Spleen (tissue), 11 donors: ENCODE measurements around the gene C6orf118. TPM values are rescaled to one million over a fixed set of nuclear protein-coding genes. Genes with fewer than 3 reads are reported as not detected.

ENCODE experiments used
- DNase-seq: peaks from one replicate; pipeline ENCODE4 v3.0.0-alpha.2; 2020
- H3K27ac ChIP-seq, 8 donors: fragments of 200-600 bp; sonication (generic) in 7 of 8; 1 replicate in 4 of 8; 2 replicates in 4 of 8; pipeline versions ENCODE4 v1.5.0 to v1.8.0; 2016 to 2021; ENCODE audit warnings: inconsistent platforms in 4 of 8, mild to moderate bottlenecking in 4 of 8, moderate library complexity in 1 of 8
- H3K27me3 ChIP-seq, 7 donors: fragments of 200-600 bp; sonication (generic) in 6 of 7; replicated peaks in 1 of 7; 1 replicate in 4 of 7; 2 replicates in 3 of 7; pipeline versions ENCODE4 v1.5.0 to v1.8.0; 2016 to 2021; ENCODE audit warnings: inconsistent platforms in 3 of 7, mild to moderate bottlenecking in 1 of 7
- H3K36me3 ChIP-seq, 6 donors: fragments of 200-600 bp; sonication (generic) in 5 of 6; 1 replicate in 4 of 6; 2 replicates in 2 of 6; pipeline versions ENCODE4 v1.5.0 to v1.8.0; 2016 to 2021; ENCODE audit warnings: inconsistent platforms in 2 of 6
- H3K4me1 ChIP-seq, 6 donors: fragments of 200-600 bp; sonication (generic) in 5 of 6; 1 replicate in 3 of 6; 2 replicates in 3 of 6; pipeline versions ENCODE4 v1.5.0 to v1.8.0; 2016 to 2021; ENCODE audit warnings: inconsistent platforms in 3 of 6
- H3K4me3 ChIP-seq, 8 donors: fragments of 200-600 bp; sonication (generic) in 7 of 8; 1 replicate in 4 of 8; 2 replicates in 4 of 8; pipeline versions ENCODE4 v1.5.0 to v1.8.0; 2016 to 2021; ENCODE audit warnings: inconsistent platforms in 4 of 8, mild to moderate bottlenecking in 4 of 8, moderate library complexity in 2 of 8
- H3K9me3 ChIP-seq, 8 donors: fragments of 200-600 bp; sonication (generic) in 7 of 8; 1 replicate in 4 of 8; 2 replicates in 4 of 8; pipeline versions ENCODE4 v1.5.0 to v1.8.0; 2016 to 2021; ENCODE audit warnings: inconsistent platforms in 4 of 8
- POLR2A ChIP-seq, 3 donors: fragments of 450-650 bp; IDR thresholded peaks; one replicate each; pipeline ENCODE4 v1.5.1; 2017; ENCODE audit warnings: antibody characterized with exemption in 3 of 3, mild to moderate bottlenecking in 1 of 3
- POLR2AphosphoS5 ChIP-seq, 3 donors: sonication (generic); formaldehyde crosslinking; IDR thresholded peaks; one replicate each; pipeline ENCODE4 v1.5.1; 2017; ENCODE audit warnings: antibody characterized with exemption in 3 of 3
- WGBS, 5 donors: extraction: QIAGEN DNeasy Blood & Tissue Kit in 3 of 5; methylation state at CpG; one replicate each; pipeline versions ENCODE4 v1.1.5 to v1.1.7; 2013 to 2018; 5-methylcytosine and 5-hydroxymethylcytosine counted together
- intact Hi-C: fragments of 100-400 bp; cut with DNase I; formaldehyde crosslinking; loops from one replicate; pipeline ENCODE4 v1.15.0; 2023; ENCODE audit warnings: low total_unique reads
- polyA plus RNA-seq, 3 donors: library from polyadenylated mRNA; stranded (reverse); fragments of 200-250 nt; gene quantifications; one replicate each; pipeline ENCODE4 v1.2.1, GENCODE V29; 2013
- total RNA-seq, 7 donors: library from RNA; depleted of rRNA in 3 of 7; stranded (reverse); fragments of >200 nt in 3 of 7; fragmentation: NEBNext Ultra II Directional in 4 of 7; extraction: Animal tissue kit (Norgen Biotek cat#: 25700) in 4 of 7; gene quantifications; one replicate each; pipeline versions ENCODE4 v1.1.0 to v1.2.1, GENCODE V29; 2016 to 2021
- TF ChIP-seq, protein P1 (sequence below), 11 experiments: fragments of 200-600 bp in 7 of 11; fragments of 450-650 bp in 4 of 11; sonication (generic) in 4 of 11; IDR thresholded peaks in 8 of 11; conservative IDR thresholded peaks in 3 of 11; 1 replicate in 7 of 11; 2 replicates in 4 of 11; pipeline versions ENCODE4 v1.4.0 to v1.8.0; 2016 to 2021; ENCODE audit warnings: antibody characterized with exemption in 11 of 11, inconsistent platforms in 4 of 11, mild to moderate bottlenecking in 1 of 11
- donor health status: healthy with polysubstance abuse.
- donor health status: DM: no; HTN: no; CAD: no; lungs with moderate emphysema.
- donor health status: DM: no; HTN: no; CAD: no.
- donor health status: Bipolar disorder and iron deficiency.
- donor health status: healthy.
- donor health status: DM: no; HTN: no; CAD: no.
- donor health status: DM: yes; HTN: yes; CAD: no.

The C6orf118 gene
- total and polyA plus RNA-seq, 10 donors: not detected

DNA sequence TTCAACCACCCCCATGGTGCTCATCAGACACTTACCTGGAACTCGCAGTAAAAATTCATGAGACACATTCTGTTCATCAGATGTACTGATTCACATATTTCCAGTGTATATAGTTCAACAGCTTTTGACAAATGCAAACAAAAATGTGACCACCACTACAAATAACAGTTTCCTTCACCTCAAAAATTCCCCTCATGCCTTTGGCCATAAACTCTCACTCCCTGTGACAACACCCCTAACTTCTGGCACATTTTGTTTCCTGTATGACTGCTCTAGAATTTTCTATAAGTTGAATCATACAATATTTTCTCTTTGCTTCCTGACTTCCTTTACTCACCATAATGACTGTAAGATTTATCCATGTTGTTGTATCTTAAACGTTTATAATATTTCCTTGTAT, 63.7 kb downstream of the C6orf118 start:
- TF ChIP-seq, protein P1, sequence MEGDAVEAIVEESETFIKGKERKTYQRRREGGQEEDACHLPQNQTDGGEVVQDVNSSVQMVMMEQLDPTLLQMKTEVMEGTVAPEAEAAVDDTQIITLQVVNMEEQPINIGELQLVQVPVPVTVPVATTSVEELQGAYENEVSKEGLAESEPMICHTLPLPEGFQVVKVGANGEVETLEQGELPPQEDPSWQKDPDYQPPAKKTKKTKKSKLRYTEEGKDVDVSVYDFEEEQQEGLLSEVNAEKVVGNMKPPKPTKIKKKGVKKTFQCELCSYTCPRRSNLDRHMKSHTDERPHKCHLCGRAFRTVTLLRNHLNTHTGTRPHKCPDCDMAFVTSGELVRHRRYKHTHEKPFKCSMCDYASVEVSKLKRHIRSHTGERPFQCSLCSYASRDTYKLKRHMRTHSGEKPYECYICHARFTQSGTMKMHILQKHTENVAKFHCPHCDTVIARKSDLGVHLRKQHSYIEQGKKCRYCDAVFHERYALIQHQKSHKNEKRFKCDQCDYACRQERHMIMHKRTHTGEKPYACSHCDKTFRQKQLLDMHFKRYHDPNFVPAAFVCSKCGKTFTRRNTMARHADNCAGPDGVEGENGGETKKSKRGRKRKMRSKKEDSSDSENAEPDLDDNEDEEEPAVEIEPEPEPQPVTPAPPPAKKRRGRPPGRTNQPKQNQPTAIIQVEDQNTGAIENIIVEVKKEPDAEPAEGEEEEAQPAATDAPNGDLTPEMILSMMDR (IDR thresholded peaks at IDR 0.05 in 8 of 11, conservative IDR thresholded peaks at IDR 0.05 in 3 of 11): no peak
- no peak for TF ChIP-seq POLR2A (IDR thresholded peaks at IDR 0.05)
- TF ChIP-seq POLR2AphosphoS5 (IDR thresholded peaks at IDR 0.05): no peak
- intact Hi-C loops: no loop called here
- no peaks in the 10 kb centered on the region for H3K36me3 ChIP-seq
- no peaks in the 10 kb centered on the region for H3K27me3 ChIP-seq
- peaks cover 0 to 3% (median 0%) of the 10 kb centered on the region in 8 donors for H3K9me3 ChIP-seq
- no peaks in the 10 kb centered on the region for H3K4me1 ChIP-seq
- no peak overlapping the region for H3K27ac ChIP-seq
- H3K4me3 ChIP-seq: no peak overlapping the region
- 33 to 53% (median 50%) methylated on average over 2 of the region's 2 CpGs for WGBS, 5 donors
- DNase-seq: no peak

DNA sequence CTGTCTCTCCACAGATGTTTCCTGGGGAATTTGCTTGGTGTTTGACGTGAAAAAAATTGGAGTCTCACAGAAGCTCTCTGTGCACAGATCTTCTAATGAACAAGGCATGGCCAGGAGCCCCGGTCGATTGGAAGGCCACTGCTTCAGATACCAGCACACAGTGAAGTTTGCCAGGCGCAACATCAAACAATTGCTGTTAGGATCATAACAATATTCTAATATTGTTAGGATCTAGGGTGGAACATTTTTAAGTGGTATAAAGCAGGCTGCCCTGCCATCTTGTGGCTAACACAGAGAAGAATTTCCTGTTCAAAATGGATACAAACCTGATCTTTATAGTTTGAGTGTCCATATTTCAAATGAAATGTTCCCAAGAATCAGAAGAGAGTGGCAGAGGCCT, 64.1 kb downstream of the C6orf118 start:
- intact Hi-C loops: no loop called here
- Histone ChIP-seq H3K27ac (no peak overlapping the region), H3K36me3 (no peaks in the 10 kb centered on the region), H3K9me3 (peaks cover 0 to 3% (median 0%) of the 10 kb centered on the region in 8 donors), H3K27me3 (no peaks in the 10 kb centered on the region), H3K4me3 (no peak overlapping the region), H3K4me1 (no peaks in the 10 kb centered on the region)
- no peak for DNase-seq
- WGBS, 5 donors: 70 to 85% (median 78%) methylated on average over 4 of the region's 4 CpGs
- TF ChIP-seq, protein P1 (IDR thresholded peaks at IDR 0.05 in 8 of 11, conservative IDR thresholded peaks at IDR 0.05 in 3 of 11): no peak
- no peak for TF ChIP-seq POLR2A (IDR thresholded peaks at IDR 0.05)
- TF ChIP-seq POLR2AphosphoS5 (IDR thresholded peaks at IDR 0.05): no peak

DNA sequence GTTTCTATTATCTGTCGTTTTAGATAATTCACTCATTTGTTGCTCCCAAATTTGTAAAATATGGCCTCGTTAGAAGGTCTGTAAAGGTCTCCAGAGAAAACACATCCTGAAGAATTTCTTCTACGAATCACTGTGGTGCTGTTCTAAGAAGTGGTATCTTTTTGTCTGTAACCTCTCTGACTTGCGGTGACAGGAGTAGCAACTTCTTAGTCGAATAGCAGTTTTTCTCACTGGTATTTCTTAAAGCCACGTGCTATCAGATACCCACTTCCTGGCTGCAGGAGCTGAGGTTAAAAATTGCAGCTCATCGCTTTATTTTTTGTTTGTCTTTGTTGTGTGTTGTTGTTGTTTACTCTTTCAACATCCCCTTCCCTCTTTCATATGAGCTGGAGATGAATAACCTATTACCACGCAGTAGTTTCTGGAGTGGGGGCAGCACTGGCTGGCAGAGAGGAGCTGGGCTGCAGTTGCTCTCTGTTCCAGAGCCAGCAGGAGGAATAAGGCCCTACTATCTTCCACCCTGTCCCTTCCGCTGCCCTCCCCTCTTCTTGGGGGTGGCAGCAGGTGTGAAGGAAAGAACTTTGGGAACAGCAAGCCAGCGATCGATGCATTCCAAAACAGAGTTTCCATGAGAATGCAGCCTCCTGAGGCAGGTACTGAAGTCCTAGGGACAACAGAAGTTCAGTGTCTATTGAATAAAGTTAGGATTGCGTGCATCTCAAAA, 64.7 kb downstream of the C6orf118 start:
- 72 to 79% (median 78%) methylated on average over 12 of the region's 12 CpGs for WGBS, 5 donors
- Histone ChIP-seq H3K27me3 (no peaks in the 10 kb centered on the region), H3K27ac (no peak overlapping the region), H3K4me3 (no peak overlapping the region), H3K36me3 (no peaks in the 10 kb centered on the region), H3K4me1 (no peaks in the 10 kb centered on the region), H3K9me3 (peaks cover 0 to 3% (median 0%) of the 10 kb centered on the region in 8 donors)
- no peak for TF ChIP-seq POLR2A (IDR thresholded peaks at IDR 0.05)
- TF ChIP-seq, protein P1 (IDR thresholded peaks at IDR 0.05 in 8 of 11, conservative IDR thresholded peaks at IDR 0.05 in 3 of 11): no peak
- no peak for TF ChIP-seq POLR2AphosphoS5 (IDR thresholded peaks at IDR 0.05)
- intact Hi-C loops: no loop called here
- no peak for DNase-seq

DNA sequence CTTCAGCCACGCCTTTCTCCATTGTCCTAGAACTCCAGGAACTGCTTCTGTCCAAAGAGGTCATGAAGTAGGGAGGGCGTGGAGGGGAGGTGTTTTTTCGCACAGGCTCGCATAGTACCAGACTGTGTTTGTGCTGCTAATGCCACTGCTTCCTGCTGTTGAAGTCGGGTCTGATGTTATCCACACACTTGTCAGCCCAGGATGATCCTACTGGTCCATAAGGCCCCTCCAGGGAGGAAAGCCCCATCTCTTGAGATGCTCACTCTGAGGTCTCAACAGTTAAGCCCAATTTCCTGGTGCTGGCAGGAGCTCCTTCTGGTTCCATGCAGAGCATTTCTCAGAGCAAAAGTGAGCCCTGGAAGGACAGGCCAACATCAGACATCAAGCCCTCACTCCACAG, 65.6 kb downstream of the C6orf118 start:
- Histone ChIP-seq H3K9me3 (peaks cover 0 to 3% (median 0%) of the 10 kb centered on the region in 8 donors), H3K4me3 (no peak overlapping the region), H3K27me3 (no peaks in the 10 kb centered on the region), H3K27ac (no peak overlapping the region), H3K36me3 (no peaks in the 10 kb centered on the region), H3K4me1 (no peaks in the 10 kb centered on the region)
- no peak for TF ChIP-seq POLR2AphosphoS5 (IDR thresholded peaks at IDR 0.05)
- TF ChIP-seq, protein P1 (IDR thresholded peaks at IDR 0.05 in 8 of 11, conservative IDR thresholded peaks at IDR 0.05 in 3 of 11): no peak
- TF ChIP-seq POLR2A (IDR thresholded peaks at IDR 0.05): no peak
- 70 to 84% (median 78%) methylated on average over 5 of the region's 5 CpGs for WGBS, 5 donors
- no peak for DNase-seq
- intact Hi-C loops: no loop called here
